H9 (cell line): ENCODE data around the gene MAP3K5. TPM values are rescaled to one million over a fixed set of nuclear protein-coding genes. Genes with fewer than 3 reads are reported as not detected.

Experiments used
- DNase-seq: peaks from one replicate; pipeline ENCODE4 v3.0.0-alpha.2; 2017
- H2AFZ ChIP-seq: one replicate; pipeline ENCODE4 v1.6.1; 2013; ENCODE audit warnings: mild to moderate bottlenecking, low read length, control low read depth, moderate library complexity
- H2AK5ac ChIP-seq: 2 replicates; pipeline ENCODE4 v1.6.1; 2013; ENCODE audit warnings: low read length, control low read depth, mixed read lengths; ENCODE audit not compliant: insufficient read length
- H2BK120ac ChIP-seq: one replicate; pipeline ENCODE4 v1.6.1; 2013; ENCODE audit warnings: low read depth, mild to moderate bottlenecking, low read length, control low read depth, inconsistent platforms; ENCODE audit not compliant: poor library complexity, severe bottlenecking
- H2BK12ac ChIP-seq: 2 replicates; pipeline ENCODE4 v1.6.1; 2013; ENCODE audit warnings: low read length, control low read depth, mixed read lengths, low read depth; ENCODE audit not compliant: insufficient read length
- H2BK15ac ChIP-seq: 2 replicates; pipeline ENCODE4 v1.6.1; 2013; ENCODE audit warnings: low read depth, low read length, control low read depth
- H2BK20ac ChIP-seq: one replicate; pipeline ENCODE4 v1.6.1; 2013; ENCODE audit warnings: low read depth, mild to moderate bottlenecking, low read length, control low read depth, inconsistent platforms; ENCODE audit not compliant: poor library complexity, severe bottlenecking
- H2BK5ac ChIP-seq: 2 replicates; pipeline ENCODE4 v1.6.1; 2013; ENCODE audit warnings: low read length, control low read depth, mixed read lengths; ENCODE audit not compliant: insufficient read length
- H3K14ac ChIP-seq: 2 replicates; pipeline ENCODE4 v1.6.1; 2013; ENCODE audit warnings: low read length, control low read depth; ENCODE audit not compliant: insufficient read depth
- H3K18ac ChIP-seq: 2 replicates; pipeline ENCODE4 v1.6.1; 2013; ENCODE audit warnings: low read depth, mild to moderate bottlenecking, mixed read lengths, low read length, control low read depth; ENCODE audit not compliant: insufficient read length
- H3K23ac ChIP-seq: 2 replicates; pipeline ENCODE4 v1.6.1; 2013; ENCODE audit warnings: low read length, control low read depth, mixed read lengths, low read depth; ENCODE audit not compliant: insufficient read length
- H3K23me2 ChIP-seq: 2 replicates; pipeline ENCODE4 v1.6.1; 2013; ENCODE audit warnings: low read depth, mild to moderate bottlenecking, mixed read lengths, low read length, control low read depth; ENCODE audit not compliant: insufficient read length, poor library complexity, severe bottlenecking
- H3K27ac ChIP-seq: 2 replicates; pipeline ENCODE4 v1.5.1; 2013; ENCODE audit warnings: low read length, control low read depth, mixed read lengths, low read depth; ENCODE audit not compliant: insufficient read length
- H3K27me3 ChIP-seq: 2 replicates; pipeline ENCODE4 v1.6.1; 2013; ENCODE audit warnings: low read length, control low read depth, inconsistent platforms; ENCODE audit not compliant: insufficient read depth
- H3K4ac ChIP-seq: 2 replicates; pipeline ENCODE4 v1.6.1; 2013; ENCODE audit warnings: low read depth, mild to moderate bottlenecking, control low read depth, inconsistent platforms, low read length, moderate library complexity
- H3K4me1 ChIP-seq: 2 replicates; pipeline ENCODE4 v1.6.1; 2013; ENCODE audit warnings: low read length, control low read depth, inconsistent platforms; ENCODE audit not compliant: insufficient read depth
- H3K4me2 ChIP-seq: 2 replicates; pipeline ENCODE4 v1.6.1; 2013; ENCODE audit warnings: low read length, control low read depth, mixed read lengths; ENCODE audit not compliant: insufficient read length, insufficient read depth
- H3K56ac ChIP-seq: 2 replicates; pipeline ENCODE4 v1.6.1; 2013; ENCODE audit warnings: low read depth, mild to moderate bottlenecking, mixed read lengths, low read length, control low read depth; ENCODE audit not compliant: insufficient read length
- H3K79me1 ChIP-seq: 2 replicates; pipeline ENCODE4 v1.6.1; 2013; ENCODE audit warnings: low read depth, mild to moderate bottlenecking, moderate library complexity, low read length, control low read depth, inconsistent platforms; ENCODE audit not compliant: insufficient read depth, poor library complexity, severe bottlenecking
- H3K79me2 ChIP-seq: 2 replicates; pipeline ENCODE4 v1.6.1; 2013; ENCODE audit warnings: low read length, control low read depth, inconsistent platforms; ENCODE audit not compliant: insufficient read depth
- H3K9ac ChIP-seq: 2 replicates; pipeline ENCODE4 v1.6.1; 2013; ENCODE audit warnings: low read length, control low read depth, mixed read lengths; ENCODE audit not compliant: insufficient read length; ENCODE audit errors: extremely low read depth
- H3K9me3 ChIP-seq: one replicate; pipeline ENCODE4 v1.6.1; 2013; ENCODE audit warnings: low read depth, low read length, inconsistent platforms; ENCODE audit not compliant: control insufficient read depth
- H3T11ph ChIP-seq: one replicate; pipeline ENCODE4 v1.6.1; 2013; ENCODE audit warnings: mild to moderate bottlenecking, low read length, control low read depth, inconsistent platforms
- H4K20me1 ChIP-seq: one replicate; pipeline ENCODE4 v1.6.1; 2013; ENCODE audit not compliant: control insufficient read depth, insufficient read length, insufficient read depth
- H4K5ac ChIP-seq: 2 replicates; pipeline ENCODE4 v1.6.1; 2013; ENCODE audit warnings: low read depth, mild to moderate bottlenecking, mixed read lengths, low read length, control low read depth; ENCODE audit not compliant: insufficient read length
- H4K8ac ChIP-seq: replicated peaks from 2 replicates; pipeline ENCODE4 v1.6.1; 2013; ENCODE audit warnings: low read length, control low read depth, mixed read lengths, low read depth; ENCODE audit not compliant: insufficient read length
- H4K91ac ChIP-seq: 2 replicates; pipeline ENCODE4 v1.6.1; 2013; ENCODE audit warnings: low read depth, mild to moderate bottlenecking, moderate library complexity, mixed read lengths, low read length, control low read depth; ENCODE audit not compliant: insufficient read length
- H3K27ac Mint-ChIP-seq, 3 experiments: 2 replicates in 2 of 3; 3 replicates in 1 of 3; pipeline ENCODE4 v1.8.0; 2020 to 2021; ENCODE audit warnings: mixed read lengths in 3 of 3, mild to moderate bottlenecking in 1 of 3, moderate library complexity in 1 of 3
- H3K27me3 Mint-ChIP-seq: 2 replicates; pipeline ENCODE4 v1.8.0; 2021; ENCODE audit warnings: low read depth, mild to moderate bottlenecking, moderate library complexity, mixed read lengths
- H3K36me3 Mint-ChIP-seq, 3 experiments: 2 replicates in 2 of 3; 3 replicates in 1 of 3; pipeline ENCODE4 v1.8.0; 2020 to 2021; ENCODE audit warnings: low read depth in 3 of 3, mixed read lengths in 3 of 3; ENCODE audit not compliant: insufficient read depth in 1 of 3
- H3K4me1 Mint-ChIP-seq, 2 experiments: 2 replicates each; pipeline ENCODE4 v1.8.0; 2020; ENCODE audit warnings: mixed read lengths in 2 of 2
- H3K4me3 Mint-ChIP-seq, 2 experiments: 2 replicates in 1 of 2; 3 replicates in 1 of 2; pipeline ENCODE4 v1.8.0; 2020 to 2021; ENCODE audit warnings: mild to moderate bottlenecking in 2 of 2, mixed read lengths in 2 of 2, moderate library complexity in 1 of 2
- H3K9me3 Mint-ChIP-seq, 2 experiments: 2 replicates in 1 of 2; 3 replicates in 1 of 2; pipeline ENCODE4 v1.8.0; 2020; ENCODE audit warnings: mild to moderate bottlenecking in 2 of 2, mixed read lengths in 2 of 2, moderate library complexity in 1 of 2
- CTCF ChIP-seq: fragments of 200-600 bp; sonication (generic); conservative IDR thresholded peaks from 3 replicates; pipeline ENCODE4 v1.8.0; 2021; ENCODE audit warnings: antibody characterized with exemption, mild to moderate bottlenecking
- WGBS: extraction: QIAGEN DNeasy Blood & Tissue Kit; methylation state at CpG from one replicate; pipeline ENCODE4 v1.1.7; 2013; ENCODE audit warnings: missing lambda C conversion rate, low lambda C conversion rate, mixed read lengths; ENCODE audit not compliant: insufficient read length; ENCODE audit errors: extremely low coverage; 5-methylcytosine and 5-hydroxymethylcytosine counted together
- total RNA-seq: library from RNA; stranded (reverse); gene quantifications from 2 replicates; pipeline ENCODE4 v1.2.1, GENCODE V29; 2021

MAP3K5 gene
- total RNA-seq, 1 experiment from 2014 or later: 1.6 TPM

DNA sequence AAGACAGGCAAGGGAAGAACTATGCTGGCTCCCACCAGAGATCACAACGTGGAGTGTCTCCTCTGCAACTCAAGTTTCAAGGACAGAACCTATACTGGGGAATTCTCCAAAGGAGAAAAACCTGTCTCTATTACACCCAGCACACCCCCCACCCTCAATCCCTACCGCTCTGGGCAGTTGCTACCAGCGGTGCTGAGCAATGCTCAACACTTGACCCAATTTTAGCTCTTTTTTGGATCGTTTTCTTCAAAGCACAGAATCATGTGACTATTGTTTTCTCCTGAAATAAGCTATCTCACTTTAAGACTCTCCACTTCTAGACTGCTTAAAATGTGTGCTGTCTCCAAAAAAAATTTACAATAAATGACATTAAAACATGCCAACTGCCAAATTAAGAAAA, 265.3 kb downstream of the MAP3K5 start:
- no peak overlapping the region for H3K56ac ChIP-seq
- H2AK5ac ChIP-seq: no peak overlapping the region
- no peak overlapping the region for H3K4ac ChIP-seq
- no peak overlapping the region for H2AFZ ChIP-seq
- H3K4me1 ChIP-seq: peaks cover 20% of the 10 kb centered on the region
- no peak overlapping the region for H3K9ac ChIP-seq
- no peak for DNase-seq
- H3K27me3 Mint-ChIP-seq: no peaks in the 10 kb centered on the region
- peak overlapping the region in 1 of 2 experiments; percentile 64; a peak in 2 of 5 replicates for H3K4me3 Mint-ChIP-seq
- peak overlapping the region in 2 of 3 experiments; percentile 84 to 91; a peak in 3 of 7 replicates for H3K27ac Mint-ChIP-seq
- WGBS: no CpG with 5 or more reads among the region's 4 CpGs
- no peak overlapping the region for H3K18ac ChIP-seq
- no peak overlapping the region for H2BK12ac ChIP-seq
- peaks cover 2% of the 10 kb centered on the region for H3K79me1 ChIP-seq
- H3K9me3 ChIP-seq: no peaks in the 10 kb centered on the region
- no peak for TF ChIP-seq CTCF
- H3K23ac ChIP-seq: no peak overlapping the region
- no peak overlapping the region for H2BK15ac ChIP-seq
- no peaks in the 10 kb centered on the region for H4K20me1 ChIP-seq
- peaks cover 6% of the 10 kb centered on the region; the same call in 1 of the 2 replicates for H3K79me2 ChIP-seq
- no peaks in the 10 kb centered on the region for H3K27me3 ChIP-seq
- no peaks in the 10 kb centered on the region for H3K23me2 ChIP-seq
- peaks cover 51 to 65% of the 10 kb centered on the region in 2 experiments for H3K4me1 Mint-ChIP-seq
- H2BK120ac ChIP-seq: no peak overlapping the region
- H3T11ph ChIP-seq: no peak overlapping the region
- H4K91ac ChIP-seq: no peak overlapping the region
- peaks cover 0 to 4% (median 2%) of the 10 kb centered on the region in 3 experiments; a peak in 2 of 7 replicates for H3K36me3 Mint-ChIP-seq
- no peak overlapping the region for H4K8ac ChIP-seq
- no peak overlapping the region for H3K4me2 ChIP-seq
- H4K5ac ChIP-seq: no peak overlapping the region
- H2BK5ac ChIP-seq: no peak overlapping the region
- no peak overlapping the region for H3K14ac ChIP-seq
- no peaks in the 10 kb centered on the region for H3K9me3 Mint-ChIP-seq
- no peak overlapping the region for H3K27ac ChIP-seq
- no peak overlapping the region for H2BK20ac ChIP-seq
